HG03280 (cell line): ENCODE results near the gene DRC1.
"Not testable (repeated sequence)": the region's sequence is repeated elsewhere in the genome, so short reads cannot be mapped to it uniquely, and the experiment has no call there.

Experiments used
- ATAC-seq: cut with Tn5 transposase; IDR thresholded peaks from one replicate; pipeline ENCODE4 v1.9.1; 2021; ENCODE audit warnings: mild to moderate bottlenecking, moderate library complexity; ENCODE audit not compliant: unreplicated experiment

DRC1 gene

GRCh38 chr2:26462100-26462499, 60.4 kb downstream of the DRC1 start:
- no peak for ATAC-seq

DNA sequence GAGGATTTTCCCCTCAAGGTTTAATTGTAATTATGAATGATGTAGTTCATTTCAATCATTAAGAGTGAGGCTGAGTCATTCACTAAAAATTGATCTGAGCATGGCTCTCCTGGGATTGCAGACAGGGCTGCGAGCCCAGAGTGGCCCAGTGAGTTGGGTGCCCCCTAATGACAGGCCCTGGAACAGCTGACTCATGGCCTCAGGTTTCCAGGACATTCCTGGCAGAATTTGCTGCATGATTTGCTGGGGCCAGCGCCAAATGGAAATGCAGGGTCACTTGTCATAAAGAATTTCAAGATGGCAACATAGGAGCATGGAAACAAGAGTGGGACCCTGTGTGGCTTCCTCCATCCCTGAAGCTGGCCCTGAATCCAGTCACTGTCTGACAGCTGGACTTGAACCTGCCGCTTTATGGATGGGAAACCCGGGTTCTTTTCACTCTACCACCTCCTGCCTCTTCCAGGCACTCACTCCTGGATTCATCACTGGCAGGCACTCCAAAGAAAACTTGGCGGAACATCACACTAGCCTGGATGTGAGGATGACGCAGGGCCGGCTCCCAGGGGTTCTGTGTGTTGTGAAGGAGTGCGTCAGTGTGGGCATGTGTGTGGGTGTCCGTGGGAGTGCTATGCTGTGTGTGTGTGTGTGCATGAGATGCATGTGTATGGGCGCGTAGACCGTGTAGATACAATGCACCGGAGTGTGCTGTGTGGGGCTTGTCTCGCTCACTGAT, 61.0 kb downstream of the DRC1 start:
- no peak for ATAC-seq

GRCh38 chr2:26463244-26464192, 61.8 kb downstream of the DRC1 start:
- ATAC-seq = no peak

GRCh38 chr2:26464390-26465265, 62.9 kb downstream of the DRC1 start:
- ATAC-seq = no peak

DNA sequence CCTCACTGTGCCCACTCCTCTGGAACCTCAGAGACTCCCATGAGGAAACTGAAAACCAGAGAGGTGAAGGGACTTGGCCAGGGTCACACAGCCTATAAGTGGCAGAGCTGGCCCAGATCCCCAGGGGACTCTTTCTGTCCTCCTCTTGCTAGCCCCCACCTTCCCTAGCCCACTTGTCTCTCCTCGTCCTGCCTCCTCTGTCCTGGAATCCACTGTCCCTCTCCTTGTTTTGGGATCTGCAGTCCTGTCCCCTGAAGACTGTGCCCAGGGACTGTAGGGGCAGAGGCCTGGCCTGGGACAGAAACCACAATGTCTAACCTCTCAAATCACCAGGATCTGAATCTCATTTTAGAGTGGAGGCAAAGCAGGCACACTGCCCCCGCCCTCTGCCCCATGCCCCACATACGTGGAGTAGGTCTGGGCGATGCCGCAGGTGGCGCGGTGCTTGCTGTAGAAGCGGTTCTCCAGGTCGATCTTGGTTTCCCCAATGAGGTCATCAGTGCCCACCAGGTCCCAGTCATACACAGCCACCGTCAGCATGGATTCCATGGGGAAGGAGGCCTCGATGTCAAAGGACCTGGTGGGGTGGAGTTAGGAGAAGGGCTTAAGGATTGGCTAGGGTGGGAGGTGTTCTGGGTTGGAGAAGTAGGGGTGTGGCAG, 63.7 kb downstream of the DRC1 start:
- ATAC-seq = no peak

GRCh38 chr2:26465981-26466471, 64.3 kb downstream of the DRC1 start:
- no peak for ATAC-seq

DNA sequence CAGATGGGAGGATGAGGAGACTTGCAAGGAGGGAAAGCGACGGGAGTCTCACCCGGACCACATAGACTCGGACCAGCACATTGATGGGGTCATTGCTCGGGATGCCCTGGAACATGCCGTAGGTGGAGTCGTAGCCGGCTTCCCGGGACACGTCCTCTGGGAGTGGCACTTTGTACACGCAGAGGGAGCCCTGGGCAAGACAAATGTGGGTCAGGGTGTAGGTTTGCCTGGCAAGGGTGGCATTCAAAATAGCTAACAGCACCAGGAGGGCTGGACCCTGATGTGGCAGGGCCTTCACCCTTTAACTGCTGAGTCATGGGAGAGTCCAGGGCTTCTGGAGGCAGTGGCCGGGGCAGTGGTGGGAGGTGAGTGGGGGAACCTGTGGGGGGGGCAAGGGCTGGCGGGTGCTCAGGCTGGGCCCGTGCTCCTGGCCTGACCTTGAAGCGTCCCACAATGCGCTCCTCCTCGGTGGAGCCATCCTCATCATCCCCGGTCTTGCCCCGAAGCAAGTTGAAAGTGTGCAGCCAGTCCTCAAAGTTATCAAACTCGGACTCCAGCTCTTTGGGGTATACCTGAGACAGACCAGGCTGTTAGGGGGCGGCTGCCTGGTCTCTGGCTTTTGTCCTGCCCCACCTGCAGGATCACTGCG, 65.1 kb downstream of the DRC1 start:
- ATAC-seq = no peak

DNA sequence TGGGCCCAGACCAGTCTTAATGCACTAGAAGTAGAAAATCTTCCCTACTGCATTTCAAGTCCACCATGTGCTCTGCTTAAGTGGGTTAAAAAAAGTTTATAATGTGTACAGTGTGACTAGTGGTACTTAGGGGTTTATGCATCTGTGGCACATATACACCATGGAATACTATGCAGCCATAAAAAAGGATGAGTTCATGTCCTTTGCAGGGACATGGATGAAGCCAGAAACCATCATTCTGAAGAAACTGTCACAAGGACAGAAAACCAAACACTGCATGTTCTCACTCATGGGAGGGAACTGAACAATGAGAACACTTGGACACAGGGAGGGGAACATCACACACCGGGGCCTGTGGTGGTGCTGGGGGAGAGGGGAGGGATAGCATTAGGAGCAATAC, 66.8 kb downstream of the DRC1 start:
- ATAC-seq = not testable (repeated sequence)

- ATAC-seq = no peak
Observed at GRCh38 chr2:26469092-26469710, 67.5 kb downstream of the DRC1 start.

DNA sequence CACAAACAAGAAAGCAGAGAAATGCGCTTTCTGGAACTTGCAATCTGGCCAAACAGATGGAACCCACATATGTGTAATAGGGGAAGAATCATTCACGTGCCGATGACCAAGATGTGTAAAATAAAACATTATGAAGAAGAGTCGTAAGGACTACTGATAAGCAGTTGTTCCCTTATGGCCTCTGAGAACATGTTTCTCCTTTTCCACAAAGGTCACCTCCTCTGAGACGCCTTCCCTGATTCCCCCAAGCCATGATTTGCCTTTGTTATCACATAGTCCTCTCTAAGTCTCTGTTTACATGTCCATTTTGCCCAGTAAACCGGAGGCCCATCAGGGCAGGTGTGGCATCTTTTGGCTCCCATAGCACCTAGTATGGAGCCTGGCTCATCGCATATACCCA, 68.2 kb downstream of the DRC1 start:
- no peak for ATAC-seq

GRCh38 chr2:26470601-26471260, 69.0 kb downstream of the DRC1 start:
- no peak for ATAC-seq

- ATAC-seq = no peak
Observed at GRCh38 chr2:26471289-26471688, 69.6 kb downstream of the DRC1 start.

- ATAC-seq = no peak
Observed at GRCh38 chr2:26471766-26472706, 70.3 kb downstream of the DRC1 start.

DNA sequence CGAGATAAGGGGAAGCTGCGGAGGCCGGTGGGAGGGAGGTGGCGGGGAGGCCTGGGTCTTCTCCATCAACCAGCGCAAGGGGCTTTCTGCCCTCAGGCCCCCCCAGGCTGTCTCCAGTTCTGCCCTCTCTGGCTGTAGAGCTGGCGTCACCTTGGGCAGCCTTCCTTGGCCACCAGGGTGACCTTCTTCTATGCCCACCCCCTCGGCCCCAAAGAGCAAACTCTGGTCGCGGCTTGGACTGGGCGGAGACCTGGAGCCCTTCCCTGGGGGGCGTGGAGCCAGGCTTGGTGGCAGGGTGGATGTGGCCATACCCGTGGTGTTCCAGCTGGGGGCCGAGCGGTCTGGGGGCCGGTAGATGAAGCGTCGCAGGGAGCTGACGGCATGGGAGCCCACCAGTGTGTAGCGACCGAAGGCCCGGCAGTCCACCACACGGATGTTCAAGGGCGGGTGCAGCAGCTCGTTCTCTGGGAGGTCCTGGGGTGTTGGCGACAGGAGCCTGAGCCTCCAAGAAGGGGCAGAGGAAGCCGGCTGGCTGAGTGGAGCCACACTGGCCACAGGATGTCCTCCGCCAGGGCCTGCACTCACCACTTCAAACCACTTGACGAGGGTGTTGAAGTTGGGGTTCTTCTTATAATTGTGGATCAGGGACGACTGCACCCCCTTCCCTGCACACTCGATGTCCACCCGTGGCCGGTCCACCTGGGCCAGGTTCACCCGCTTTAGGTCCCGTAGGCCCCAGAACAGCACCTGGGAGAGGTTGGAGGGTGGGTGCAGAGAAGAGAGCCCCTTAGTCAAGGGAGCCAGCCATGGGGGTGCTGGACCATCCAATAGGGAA, 71.3 kb downstream of the DRC1 start:
- no peak for ATAC-seq

- ATAC-seq = no peak
Observed at GRCh38 chr2:26473796-26474195, 72.1 kb downstream of the DRC1 start.

GRCh38 chr2:26474261-26474785, 72.6 kb downstream of the DRC1 start:
- ATAC-seq = no peak

DNA sequence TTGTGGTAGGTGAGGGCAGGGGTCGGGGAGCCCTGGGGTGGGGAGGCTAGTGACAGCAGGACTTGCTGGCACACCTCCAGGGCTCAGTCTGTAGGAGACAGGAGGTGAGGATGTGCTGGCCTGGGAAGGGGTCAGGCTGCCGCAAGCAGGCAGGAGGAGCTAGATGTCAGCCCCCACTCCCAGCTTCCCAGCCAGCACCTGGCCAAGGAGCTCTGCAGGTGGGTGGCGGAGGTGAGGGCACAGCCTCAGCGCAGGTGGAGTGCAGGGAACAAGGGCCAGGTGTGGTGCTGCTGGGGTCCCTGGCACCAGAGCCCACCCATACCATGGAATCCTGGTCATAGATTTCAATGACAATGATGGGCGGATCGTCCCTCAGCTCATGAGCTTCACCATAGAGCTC, 73.3 kb downstream of the DRC1 start:
- ATAC-seq = no peak
